Osteoblast (primary cell): ENCODE data around the gene ANKLE2. TPM values are rescaled to one million over a fixed set of nuclear protein-coding genes. Genes with fewer than 3 reads are reported as not detected.

Experiments
- DNase-seq: peaks from one replicate; pipeline ENCODE4 v3.0.0; 2011; ENCODE audit warnings: low spot score, mixed read lengths; ENCODE audit not compliant: insufficient read length; ENCODE audit errors: missing footprints
- H2AFZ ChIP-seq: 2 replicates; pipeline ENCODE4 v1.6.0; 2011; ENCODE audit warnings: mild to moderate bottlenecking, low read length
- H3K27ac ChIP-seq: 2 replicates; pipeline ENCODE4 v1.5.1; 2011; ENCODE audit warnings: mild to moderate bottlenecking, low read depth, low read length, moderate library complexity
- H3K27me3 ChIP-seq: 2 replicates; pipeline ENCODE4 v1.6.0; 2012; ENCODE audit warnings: mild to moderate bottlenecking, control low read depth, inconsistent platforms, low read length, moderate library complexity; ENCODE audit not compliant: insufficient read depth
- H3K36me3 ChIP-seq: 2 replicates; pipeline ENCODE4 v1.5.1; 2011; ENCODE audit warnings: mild to moderate bottlenecking, low read length, control low read depth, moderate library complexity; ENCODE audit not compliant: insufficient read depth
- H3K4me1 ChIP-seq: 2 replicates; pipeline ENCODE4 v1.5.1; 2011; ENCODE audit warnings: mild to moderate bottlenecking, low read length, control low read depth, moderate library complexity; ENCODE audit not compliant: insufficient read depth
- H3K4me2 ChIP-seq: 2 replicates; pipeline ENCODE4 v1.6.0; 2011; ENCODE audit warnings: mild to moderate bottlenecking, low read length; ENCODE audit not compliant: insufficient read depth
- H3K4me3 ChIP-seq: fragments of 200-600 bp; sonication (generic); 3 replicates; pipeline ENCODE4 v1.5.1; 2012; ENCODE audit warnings: mild to moderate bottlenecking, low read length, inconsistent platforms; ENCODE audit not compliant: insufficient read depth
- H3K79me2 ChIP-seq: 2 replicates; pipeline ENCODE4 v1.6.0; 2012; ENCODE audit warnings: mild to moderate bottlenecking, low read length, control low read depth, inconsistent platforms; ENCODE audit not compliant: insufficient read depth
- H3K9me3 ChIP-seq: 2 replicates; pipeline ENCODE4 v1.5.1; 2011; ENCODE audit warnings: low read depth, low read length, control low read depth
- H4K20me1 ChIP-seq: 2 replicates; pipeline ENCODE4 v1.6.0; 2012; ENCODE audit warnings: mild to moderate bottlenecking, low read length, control low read depth; ENCODE audit not compliant: insufficient read depth
- CTCF ChIP-seq: IDR thresholded peaks from 2 replicates; pipeline ENCODE4 v1.5.1; 2011; ENCODE audit warnings: mild to moderate bottlenecking, low read depth, low read length, moderate library complexity; ENCODE audit errors: extremely low read depth
- total RNA-seq: library from RNA; depleted of rRNA; stranded (reverse); fragments of >200 nt; gene quantifications from 2 replicates; pipeline ENCODE4 v1.2.3, GENCODE V29; 2012

ANKLE2 gene
- total RNA-seq, 1 donor: 86.1 TPM

- no peak overlapping the region for H3K27ac ChIP-seq
- TF ChIP-seq CTCF: no peak
- no peaks in the 10 kb centered on the region for H3K9me3 ChIP-seq
- peaks cover 88% of the 10 kb centered on the region for H3K36me3 ChIP-seq
- peaks cover 32% of the 10 kb centered on the region for H4K20me1 ChIP-seq
- H3K4me1 ChIP-seq: no peaks in the 10 kb centered on the region
- H3K27me3 ChIP-seq: no peaks in the 10 kb centered on the region
- no peak overlapping the region for H2AFZ ChIP-seq
- peak; percentile 78 for DNase-seq
- no peak overlapping the region for H3K4me3 ChIP-seq
- H3K79me2 ChIP-seq: peaks cover 10% of the 10 kb centered on the region
- H3K4me2 ChIP-seq: no peak overlapping the region
Observed at GRCh38 chr12:132774646-132775275, 13.1 kb upstream of the ANKLE2 start.

- H2AFZ ChIP-seq: no peak overlapping the region
- no peak overlapping the region for H3K27ac ChIP-seq
- H3K36me3 ChIP-seq: peaks cover 87% of the 10 kb centered on the region
- peak; percentile 57 for DNase-seq
- H3K27me3 ChIP-seq: no peaks in the 10 kb centered on the region
- peaks cover 31% of the 10 kb centered on the region for H4K20me1 ChIP-seq
- H3K9me3 ChIP-seq: no peaks in the 10 kb centered on the region
- H3K4me2 ChIP-seq: no peak overlapping the region
- peaks cover under 1% of the 10 kb centered on the region for H3K4me1 ChIP-seq
- peaks cover 9% of the 10 kb centered on the region for H3K79me2 ChIP-seq
- no peak for TF ChIP-seq CTCF
- H3K4me3 ChIP-seq: no peak overlapping the region
Observed at GRCh38 chr12:132774159-132774558, 12.5 kb upstream of the ANKLE2 start.

- H3K9me3 ChIP-seq: no peaks in the 10 kb centered on the region
- H3K36me3 ChIP-seq: peaks cover 84% of the 10 kb centered on the region
- H3K27ac ChIP-seq: no peak overlapping the region
Observed at GRCh38 chr12:132773077-132773955, 11.7 kb upstream of the ANKLE2 start.

More at GRCh38 chr12:132773077-132773955, 11.7 kb upstream of the ANKLE2 start:
- H3K4me2 ChIP-seq: no peak overlapping the region
- H4K20me1 ChIP-seq: peaks cover 34% of the 10 kb centered on the region
- H3K27me3 ChIP-seq: no peaks in the 10 kb centered on the region
- H3K79me2 ChIP-seq: peaks cover 9% of the 10 kb centered on the region
- TF ChIP-seq CTCF: no peak
- H3K4me3 ChIP-seq: no peak overlapping the region
- H2AFZ ChIP-seq: no peak overlapping the region
- H3K4me1 ChIP-seq: peaks cover 5% of the 10 kb centered on the region
- DNase-seq: peak; percentile 64
